Natural killer cell (primary cell): ENCODE data around the gene ARHGEF4. TPM values are rescaled to one million over a fixed set of nuclear protein-coding genes. Genes with fewer than 3 reads are reported as not detected.

Source experiments
- ATAC-seq, 3 donors: fragments of 150-1000 bp in 2 of 3; fragments of 200-7000 bp in 1 of 3; cut with Tn5 transposase; 1 replicate in 1 of 3; 2 replicates in 2 of 3; pipeline ENCODE4 v1.10.0; 2021; ENCODE audit warnings: mild to moderate bottlenecking in 2 of 3, moderate library complexity in 2 of 3
- DNase-seq, 2 donors: peaks; one replicate each; pipeline versions ENCODE4 v3.0.0 to v3.0.0-alpha.2; 2013 to 2021; ENCODE audit warnings: mixed read lengths in 1 of 2
- H3K27ac ChIP-seq: one replicate; pipeline ENCODE4 v1.5.1; 2013; ENCODE audit warnings: mild to moderate bottlenecking, low read length
- H3K27me3 ChIP-seq: one replicate; pipeline ENCODE4 v1.6.1; 2013; ENCODE audit warnings: low read length; ENCODE audit not compliant: control insufficient read depth, insufficient read depth
- H3K36me3 ChIP-seq: one replicate; pipeline ENCODE4 v1.6.1; 2013; ENCODE audit warnings: low read length; ENCODE audit not compliant: control insufficient read depth, insufficient read depth
- H3K4me1 ChIP-seq: one replicate; pipeline ENCODE4 v1.6.1; 2013; ENCODE audit warnings: low read length; ENCODE audit not compliant: control insufficient read depth, insufficient read depth
- H3K4me3 ChIP-seq: one replicate; pipeline ENCODE4 v1.5.1; 2013; ENCODE audit warnings: low read length
- H3K9me3 ChIP-seq: one replicate; pipeline ENCODE4 v1.6.1; 2013; ENCODE audit warnings: low read length; ENCODE audit not compliant: control insufficient read depth, insufficient read depth
- H3K27ac Mint-ChIP-seq, 2 donors: one replicate each; pipeline ENCODE4 v1.8.0; 2022; ENCODE audit warnings: mild to moderate bottlenecking in 2 of 2, mixed read lengths in 2 of 2, moderate library complexity in 1 of 2
- H3K27me3 Mint-ChIP-seq, 2 donors: one replicate each; pipeline ENCODE4 v1.8.0; 2022; ENCODE audit warnings: low read depth in 2 of 2, mixed read lengths in 2 of 2
- H3K36me3 Mint-ChIP-seq: one replicate; pipeline ENCODE4 v1.8.0; 2022; ENCODE audit warnings: mixed read lengths
- H3K4me1 Mint-ChIP-seq, 2 donors: one replicate each; pipeline ENCODE4 v1.8.0; 2022; ENCODE audit warnings: mixed read lengths in 2 of 2
- H3K4me3 Mint-ChIP-seq: one replicate; pipeline ENCODE4 v1.8.0; 2022; ENCODE audit warnings: mild to moderate bottlenecking, moderate library complexity, mixed read lengths
- H3K9me3 Mint-ChIP-seq, 2 donors: one replicate each; pipeline ENCODE4 v1.8.0; 2022; ENCODE audit warnings: mixed read lengths in 2 of 2
- CTCF ChIP-seq: fragments of 200-600 bp; IDR thresholded peaks from one replicate; pipeline ENCODE4 v1.8.0; 2022; ENCODE audit warnings: antibody characterized with exemption
- WGBS: methylation state at CpG from one replicate; pipeline ENCODE4 v1.1.7; 2013; ENCODE audit warnings: missing lambda C conversion rate; ENCODE audit not compliant: insufficient coverage; 5-methylcytosine and 5-hydroxymethylcytosine counted together
- intact Hi-C: fragments of 100-400 bp; cut with micrococcal nuclease; formaldehyde crosslinking; loops from one replicate; pipeline ENCODE4 v1.14.2; 2022
- total RNA-seq, 4 donors: library from RNA; stranded (reverse); fragments of 120-200 nt in 1 of 4; gene quantifications; one replicate each; pipeline versions ENCODE4 v1.2.3 to v1.2.4, GENCODE V29; 2013 to 2022

The ARHGEF4 gene
- total RNA-seq, 3 donors from 2014 or later (not counting 1 experiment from before 2014, with no cell fraction given), result 0.11 TPM; not detected in 2

- intact Hi-C loops, result no loop called here
- H3K27ac ChIP-seq, result no peak overlapping the region
- DNase-seq (no peak), ATAC-seq (no peak)
- H3K36me3 Mint-ChIP-seq, result no peaks in the 10 kb centered on the region
- H3K27me3 ChIP-seq, result no peaks in the 10 kb centered on the region
- no peak overlapping the region for H3K4me3 Mint-ChIP-seq
- H3K4me1 Mint-ChIP-seq, result no peaks in the 10 kb centered on the region
- H3K36me3 ChIP-seq, result no peaks in the 10 kb centered on the region
- no peak overlapping the region for H3K27ac Mint-ChIP-seq
- TF ChIP-seq CTCF, result no peak
- H3K27me3 Mint-ChIP-seq, result no peaks in the 10 kb centered on the region
- H3K9me3 ChIP-seq, result no peaks in the 10 kb centered on the region
- 91% methylated on average over 13 of the region's 13 CpGs for WGBS
- no peak overlapping the region for H3K4me3 ChIP-seq
- no peaks in the 10 kb centered on the region for H3K4me1 ChIP-seq
- no peaks in the 10 kb centered on the region for H3K9me3 Mint-ChIP-seq
These were observed 8.9 kb downstream of the ARHGEF4 start for GRCh38 chr2:130845505-130846085.

GRCh38 chr2:130846233-130846632 lies 9.5 kb downstream of the ARHGEF4 start:
- intact Hi-C loops, result no loop called here
- H3K9me3 ChIP-seq, result no peaks in the 10 kb centered on the region
- H3K27ac ChIP-seq, result no peak overlapping the region
- no peaks in the 10 kb centered on the region for H3K27me3 Mint-ChIP-seq
- no peak for TF ChIP-seq CTCF
- no peaks in the 10 kb centered on the region for H3K36me3 Mint-ChIP-seq
- no peak overlapping the region for H3K4me3 Mint-ChIP-seq
- no peaks in the 10 kb centered on the region for H3K4me1 ChIP-seq
- no peak overlapping the region for H3K4me3 ChIP-seq
- H3K27me3 ChIP-seq, result no peaks in the 10 kb centered on the region
- no peaks in the 10 kb centered on the region for H3K36me3 ChIP-seq
- H3K27ac Mint-ChIP-seq, result no peak overlapping the region
- ATAC-seq (no peak), DNase-seq (no peak)
- no peaks in the 10 kb centered on the region for H3K9me3 Mint-ChIP-seq
- 93% methylated on average over 12 of the region's 12 CpGs for WGBS
- H3K4me1 Mint-ChIP-seq, result no peaks in the 10 kb centered on the region

GRCh38 chr2:130846686-130847375 lies 10.1 kb downstream of the ARHGEF4 start:
- Histone ChIP-seq H3K36me3 (no peaks in the 10 kb centered on the region), H3K9me3 (no peaks in the 10 kb centered on the region), H3K27ac (no peak overlapping the region), H3K27me3 (no peaks in the 10 kb centered on the region), H3K4me3 (no peak overlapping the region), H3K4me1 (no peaks in the 10 kb centered on the region)
- no peak overlapping the region for H3K27ac Mint-ChIP-seq
- no peak for TF ChIP-seq CTCF
- H3K4me3 Mint-ChIP-seq, result no peak overlapping the region
- no peaks in the 10 kb centered on the region for H3K9me3 Mint-ChIP-seq
- no peaks in the 10 kb centered on the region for H3K27me3 Mint-ChIP-seq
- intact Hi-C loops, result no loop called here
- DNase-seq (no peak), ATAC-seq (no peak)
- no peaks in the 10 kb centered on the region for H3K4me1 Mint-ChIP-seq
- H3K36me3 Mint-ChIP-seq, result no peaks in the 10 kb centered on the region
- 81% methylated on average over 18 of the region's 18 CpGs for WGBS
